A204.1 (cell line): ENCODE results near the gene CLDN2.
"Not testable (repeated sequence)": the region's sequence is repeated elsewhere in the genome, so short reads cannot be mapped to it uniquely, and the experiment has no call there.

Experiments used
- FAIRE-seq: peaks from 2 replicates; lab custom pipeline; 2012; peaks lifted over from hg19 to GRCh38; lab: Jason Lieb, UNC

Gene CLDN2

DNA sequence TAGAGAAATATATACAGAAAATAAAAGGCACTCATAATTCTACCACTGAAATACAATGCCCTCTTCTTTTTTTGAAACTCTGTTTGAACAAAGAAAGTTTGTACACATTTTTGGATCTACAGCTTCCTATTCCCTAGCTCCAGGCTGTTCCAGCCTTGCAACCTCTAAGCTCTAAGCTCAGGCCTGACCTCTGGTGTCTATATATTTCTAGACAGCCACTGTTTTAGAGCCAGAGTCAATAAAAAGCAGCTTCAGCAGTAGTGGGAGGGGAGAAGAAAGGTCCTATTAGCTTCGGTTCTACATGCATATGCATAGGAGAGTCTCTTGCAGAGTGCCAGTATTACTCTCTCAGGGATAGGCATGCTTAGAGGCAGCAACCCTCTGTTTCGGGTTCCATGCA is 39.7 kb downstream of the CLDN2 start:
- FAIRE-seq = peak; percentile 16

GRCh38 chrX:106963111-106963510 is 42.9 kb downstream of the CLDN2 start:
- no peak for FAIRE-seq

- FAIRE-seq = no peak
Observed at GRCh38 chrX:106964290-106964689, 44.1 kb downstream of the CLDN2 start.

GRCh38 chrX:106966547-106966946 is 46.3 kb downstream of the CLDN2 start:
- not testable (repeated sequence) for FAIRE-seq

DNA sequence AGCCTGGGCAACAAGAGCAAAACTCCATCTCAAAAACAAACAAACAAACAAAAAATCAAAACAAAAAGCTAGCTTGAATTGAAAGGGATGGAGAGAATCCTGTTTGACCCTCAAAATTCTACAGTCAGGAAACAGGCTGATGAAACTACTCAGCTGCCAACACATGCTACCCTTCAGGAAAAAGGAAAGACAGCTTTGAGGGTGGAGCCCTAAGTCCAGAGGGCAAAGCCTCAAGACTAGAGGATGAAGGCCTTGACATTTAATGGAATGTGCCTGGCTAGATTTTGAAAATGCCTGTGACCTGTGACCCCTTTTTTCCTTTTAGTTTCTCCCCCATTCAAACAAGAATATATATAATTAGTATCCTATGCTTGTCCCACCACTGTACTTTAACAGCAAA is 52.7 kb downstream of the CLDN2 start:
- FAIRE-seq = no peak

GRCh38 chrX:106973433-106974149 is 53.4 kb downstream of the CLDN2 start:
- FAIRE-seq = no peak

- no peak for FAIRE-seq
Observed at GRCh38 chrX:106976416-106976815, 56.2 kb downstream of the CLDN2 start.
